Lower lobe of right lung (tissue), 2 donors: ENCODE measurements around the gene PTGIS. TPM values are rescaled to one million over a fixed set of nuclear protein-coding genes. Genes with fewer than 3 reads are reported as not detected.

ENCODE experiments used
- ATAC-seq, 2 donors: fragments of 200-7000 bp; cut with Tn5 transposase; one replicate each; pipeline ENCODE4 v1.9.1; 2020 to 2022; ENCODE audit warnings: mild to moderate bottlenecking in 2 of 2, moderate library complexity in 2 of 2
- DNase-seq: peaks from one replicate; pipeline ENCODE4 v3.0.0-alpha.2; 2020
- H3K27ac ChIP-seq: fragments of 200-600 bp; one replicate; pipeline ENCODE4 v1.8.0; 2022
- H3K27me3 ChIP-seq: fragments of 200-600 bp; one replicate; pipeline ENCODE4 v1.8.0; 2022; ENCODE audit warnings: low read depth
- H3K36me3 ChIP-seq: fragments of 200-600 bp; one replicate; pipeline ENCODE4 v1.8.0; 2022; ENCODE audit warnings: mild to moderate bottlenecking
- H3K4me1 ChIP-seq: fragments of 200-600 bp; one replicate; pipeline ENCODE4 v1.8.0; 2022
- H3K4me3 ChIP-seq: fragments of 200-600 bp; one replicate; pipeline ENCODE4 v1.8.0; 2022; ENCODE audit warnings: mild to moderate bottlenecking
- H3K9me3 ChIP-seq: fragments of 200-600 bp; one replicate; pipeline ENCODE4 v1.8.0; 2022
- CTCF ChIP-seq: fragments of 200-600 bp; IDR thresholded peaks from one replicate; pipeline ENCODE4 v1.8.0; 2022; ENCODE audit warnings: antibody characterized with exemption, mild to moderate bottlenecking
- intact Hi-C: fragments of 100-400 bp; cut with DNase I; formaldehyde crosslinking; loops from one replicate; pipeline ENCODE4 v1.11.0; 2022
- total RNA-seq: library from RNA; stranded (reverse); fragmentation: NEBNext Ultra II Directional; extraction: Animal tissue kit (Norgen Biotek cat#: 25700); gene quantifications from one replicate; pipeline ENCODE4 v1.2.1, GENCODE V29; 2021
- donor health status: DM: no; HTN: yes; CAD: no; lungs with severe emphysema.

PTGIS gene
- total RNA-seq, 1 donor from 2014 or later, result 41.2 TPM

GRCh38 chr20:49516916-49517804 lies 50.8 kb downstream of the PTGIS start:
- H3K27me3 ChIP-seq, result no peaks in the 10 kb centered on the region
- intact Hi-C loops, result no loop called here
- DNase-seq (no peak), ATAC-seq (no peak)
- no peaks in the 10 kb centered on the region for H3K36me3 ChIP-seq
- H3K4me1 ChIP-seq, result no peaks in the 10 kb centered on the region
- H3K27ac ChIP-seq, result no peak overlapping the region
- no peak overlapping the region for H3K4me3 ChIP-seq
- no peak for TF ChIP-seq CTCF
- H3K9me3 ChIP-seq, result no peaks in the 10 kb centered on the region

DNA sequence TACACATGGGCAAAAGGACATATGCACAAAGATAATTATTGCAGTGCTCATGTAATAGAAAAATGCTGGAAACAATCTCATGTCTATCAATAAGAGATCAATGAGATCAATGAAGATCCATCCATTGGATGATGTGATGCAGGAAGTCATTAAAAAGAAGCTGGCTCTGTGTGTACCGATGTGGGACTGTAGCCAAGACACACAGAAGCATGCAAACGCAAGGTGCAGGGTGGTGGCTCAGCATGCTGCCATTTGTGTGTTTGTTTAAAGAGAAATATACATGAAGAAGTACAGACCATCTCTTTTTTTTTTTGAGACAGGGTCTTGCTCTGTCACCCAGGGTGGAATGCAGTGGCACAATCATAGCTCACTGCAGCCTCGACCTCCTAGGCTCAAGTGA lies 52.4 kb downstream of the PTGIS start:
- Histone ChIP-seq H3K27me3 (no peaks in the 10 kb centered on the region), H3K36me3 (no peaks in the 10 kb centered on the region), H3K4me3 (no peak overlapping the region), H3K9me3 (no peaks in the 10 kb centered on the region), H3K27ac (no peak overlapping the region), H3K4me1 (no peaks in the 10 kb centered on the region)
- no peak for TF ChIP-seq CTCF
- DNase-seq (no peak), ATAC-seq (no peak)
- intact Hi-C loops, result no loop called here

- no peaks in the 10 kb centered on the region for H3K27me3 ChIP-seq
- no peak for TF ChIP-seq CTCF
- H3K9me3 ChIP-seq, result no peaks in the 10 kb centered on the region
- H3K4me3 ChIP-seq, result no peak overlapping the region
- intact Hi-C loops, result no loop called here
- no peak overlapping the region for H3K27ac ChIP-seq
- H3K36me3 ChIP-seq, result no peaks in the 10 kb centered on the region
- no peak for DNase-seq
- no peaks in the 10 kb centered on the region for H3K4me1 ChIP-seq
- no peak for ATAC-seq
Measured at GRCh38 chr20:49513517-49513916, 54.4 kb downstream of the PTGIS start.

DNA sequence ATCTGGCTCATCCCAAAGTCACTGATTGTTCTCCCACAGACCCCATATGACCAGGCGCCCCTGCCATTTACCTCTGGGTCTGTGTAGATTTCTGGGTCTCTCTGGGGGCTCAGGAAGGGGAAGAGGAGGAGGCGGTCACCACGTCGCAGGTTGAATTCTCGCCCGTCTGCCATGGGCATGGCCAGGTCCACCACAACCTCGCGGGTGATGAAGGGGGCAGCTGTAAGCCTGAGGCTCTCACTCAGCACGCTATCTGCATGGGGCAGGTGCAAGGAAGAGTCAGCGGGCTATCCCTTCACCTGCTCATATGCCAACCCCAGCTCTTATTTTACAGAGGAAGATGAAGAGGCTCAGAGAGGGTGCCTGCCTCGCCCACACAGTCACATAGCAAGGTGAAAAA lies 54.9 kb downstream of the PTGIS start:
- H3K4me3 ChIP-seq, result no peak overlapping the region
- ATAC-seq (no peak), DNase-seq (no peak)
- H3K9me3 ChIP-seq, result no peaks in the 10 kb centered on the region
- intact Hi-C loops, result no loop called here
- no peak for TF ChIP-seq CTCF
- H3K36me3 ChIP-seq, result no peaks in the 10 kb centered on the region
- no peak overlapping the region for H3K27ac ChIP-seq
- H3K27me3 ChIP-seq, result no peaks in the 10 kb centered on the region
- no peaks in the 10 kb centered on the region for H3K4me1 ChIP-seq

DNA sequence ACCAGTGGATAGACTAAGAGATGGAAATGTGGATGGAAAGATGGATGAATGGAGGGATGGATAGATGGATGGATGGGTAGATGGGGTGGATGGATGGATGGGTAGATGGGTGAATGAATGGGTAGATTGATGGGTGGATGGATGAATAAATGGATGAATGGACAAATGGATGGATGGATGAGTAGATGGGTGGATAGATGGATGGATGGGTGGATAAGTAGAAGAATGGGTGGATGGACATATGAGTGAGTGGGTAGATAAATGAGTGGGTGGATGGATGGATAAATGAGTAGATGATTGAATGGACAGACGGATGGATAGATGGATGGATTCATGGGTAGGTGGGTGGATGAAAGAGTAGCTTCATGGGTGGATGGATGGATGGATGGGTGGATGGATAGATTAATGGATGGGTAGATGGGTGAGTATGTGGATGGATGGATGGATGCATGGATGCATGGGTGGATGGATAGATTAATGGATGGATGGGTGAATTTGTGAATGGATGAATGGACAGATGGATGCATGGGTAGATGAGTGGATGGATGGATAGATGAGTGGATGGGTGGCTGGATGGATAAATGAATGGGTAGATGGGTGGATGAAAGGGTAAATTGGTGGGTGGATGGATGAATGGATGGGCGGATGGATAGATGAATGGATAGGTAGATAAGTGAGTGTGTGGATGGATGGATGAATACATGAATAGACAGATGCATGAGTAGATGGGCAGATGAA lies 56.0 kb downstream of the PTGIS start:
- no peaks in the 10 kb centered on the region for H3K4me1 ChIP-seq
- TF ChIP-seq CTCF, result no peak
- no peaks in the 10 kb centered on the region for H3K27me3 ChIP-seq
- H3K4me3 ChIP-seq, result no peak overlapping the region
- H3K9me3 ChIP-seq, result no peaks in the 10 kb centered on the region
- H3K27ac ChIP-seq, result no peak overlapping the region
- DNase-seq (no peak), ATAC-seq (no peak)
- no peaks in the 10 kb centered on the region for H3K36me3 ChIP-seq
- intact Hi-C loops, result no loop called here
